HEK293T (cell line): Measurements from ENCODE around the gene CHCHD3.

ENCODE experiments used
- BHLHE40 ChIP-seq: fragments of 450-650 bp; IDR thresholded peaks from 2 replicates; pipeline ENCODE4 v1.6.1; 2016; ENCODE audit warnings: mild to moderate bottlenecking, moderate library complexity, borderline replicate concordance
- ELF4 ChIP-seq: fragments of 450-650 bp; IDR thresholded peaks from 2 replicates; pipeline ENCODE4 v1.6.1; 2017; ENCODE audit warnings: antibody characterized with exemption
- PKNOX1 ChIP-seq: fragments of 450-650 bp; IDR thresholded peaks from 2 replicates; pipeline ENCODE4 v1.6.1; 2016
- SP1 ChIP-seq: fragments of 450-650 bp; IDR thresholded peaks from 2 replicates; pipeline ENCODE4 v1.6.1; 2017
- SUZ12 ChIP-seq: fragments of 450-650 bp; IDR thresholded peaks from 2 replicates; pipeline ENCODE4 v1.6.1; 2016; ENCODE audit warnings: mild to moderate bottlenecking

GRCh38 chr7:132965951-132966350, 115.9 kb downstream of the CHCHD3 start:
- TF ChIP-seq SP1 (no peak), PKNOX1 (no peak), ELF4 (no peak), SUZ12 (no peak), BHLHE40 (no peak)
